MM.1S (cell line): Measurements from ENCODE around the gene DCANP1.

Source experiments
- DNase-seq: peaks from one replicate; pipeline ENCODE4 v3.0.0-alpha.2; 2015
- H2AFZ ChIP-seq: fragments of 300-600 bp; sonication (generic); 2 replicates; pipeline ENCODE4 v1.6.0; 2016; ENCODE audit warnings: antibody characterized with exemption, low read length
- H3F3A ChIP-seq: fragments of 300-600 bp; sonication (generic); 2 replicates; pipeline ENCODE4 v1.6.1; 2016; ENCODE audit warnings: mild to moderate bottlenecking, antibody characterized with exemption, low read length, moderate library complexity, mixed read lengths; ENCODE audit not compliant: insufficient read depth
- H3K27ac ChIP-seq: fragments of 300-600 bp; sonication (generic); 2 replicates; pipeline ENCODE4 v1.5.1; 2016; ENCODE audit warnings: mild to moderate bottlenecking, low read length
- H3K27me3 ChIP-seq: fragments of 300-600 bp; sonication (generic); replicated peaks from 2 replicates; pipeline ENCODE4 v1.6.0; 2016; ENCODE audit warnings: low read length; ENCODE audit not compliant: insufficient read depth
- H3K36me3 ChIP-seq: fragments of 300-600 bp; sonication (generic); replicated peaks from 2 replicates; pipeline ENCODE4 v1.6.1; 2016; ENCODE audit warnings: mild to moderate bottlenecking, low read length, mixed read lengths; ENCODE audit not compliant: insufficient read depth
- H3K4me1 ChIP-seq: fragments of 300-600 bp; sonication (generic); 2 replicates; pipeline ENCODE4 v1.6.1; 2016; ENCODE audit warnings: low read length, mixed read lengths
- H3K4me2 ChIP-seq: fragments of 300-600 bp; sonication (generic); 2 replicates; pipeline ENCODE4 v1.6.0; 2016; ENCODE audit warnings: low read depth, low read length
- H3K4me3 ChIP-seq: fragments of 300-600 bp; sonication (generic); 2 replicates; pipeline ENCODE4 v1.5.1; 2016; ENCODE audit warnings: low read length, mixed read lengths
- H3K79me2 ChIP-seq: fragments of 300-600 bp; sonication (generic); 2 replicates; pipeline ENCODE4 v1.6.1; 2016; ENCODE audit warnings: mixed run types, low read length, mixed read lengths
- H3K9ac ChIP-seq: fragments of 300-600 bp; sonication (generic); 2 replicates; pipeline ENCODE4 v1.6.1; 2016; ENCODE audit warnings: low read length, mixed read lengths
- H3K9me2 ChIP-seq: fragments of 300-600 bp; sonication (generic); replicated peaks from 2 replicates; pipeline ENCODE4 v1.6.1; 2016; ENCODE audit warnings: mild to moderate bottlenecking, low read length, mixed read lengths; ENCODE audit not compliant: insufficient read depth
- H3K9me3 ChIP-seq: fragments of 300-600 bp; sonication (generic); replicated peaks from 2 replicates; pipeline ENCODE4 v1.6.1; 2016; ENCODE audit warnings: mild to moderate bottlenecking, low read length, mixed read lengths; ENCODE audit not compliant: insufficient read depth
- H4K20me1 ChIP-seq: fragments of 300-600 bp; sonication (generic); 2 replicates; pipeline ENCODE4 v1.6.1; 2016; ENCODE audit warnings: mild to moderate bottlenecking, low read length, moderate library complexity, mixed read lengths; ENCODE audit not compliant: insufficient read depth
- EZH2 ChIP-seq: fragments of 300-600 bp; sonication (generic); optimal IDR thresholded peaks from 2 replicates; pipeline ENCODE3; 2017; ENCODE audit warnings: low read depth, mild to moderate bottlenecking, antibody characterized with exemption, low read length, mixed read lengths
- EZH2phosphoT487 ChIP-seq: fragments of 300-600 bp; sonication (generic); IDR thresholded peaks from 2 replicates; pipeline ENCODE4 v1.6.1; 2018; ENCODE audit warnings: antibody characterized with exemption, low read length
- TF ChIP-seq, protein P1 (sequence below): fragments of 300-600 bp; sonication (generic); IDR thresholded peaks from 2 replicates; pipeline ENCODE4 v1.5.1; 2016; ENCODE audit warnings: antibody characterized with exemption, low read length, mixed read lengths

The DCANP1 gene

DNA sequence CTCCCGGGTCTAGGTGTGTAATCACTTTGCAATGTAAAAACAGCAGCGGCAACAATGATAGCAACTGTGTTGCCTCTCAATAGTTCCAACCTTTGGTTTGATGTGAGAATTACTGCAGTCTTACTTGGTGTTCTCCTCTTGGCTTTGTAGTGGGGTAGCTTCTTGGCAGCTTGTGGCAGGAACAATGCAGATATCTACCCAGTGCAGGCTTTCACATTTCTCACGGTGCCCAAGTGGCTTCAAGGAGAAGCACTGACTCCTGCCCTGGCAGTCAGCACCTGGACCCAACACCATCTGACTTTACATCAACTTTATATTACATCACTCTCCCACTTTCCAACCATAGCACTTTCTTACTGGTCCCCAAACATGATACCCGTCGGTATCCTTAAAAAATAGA is 33.4 kb upstream of the DCANP1 start:
- Histone ChIP-seq H3K27ac (no peak overlapping the region), H3K27me3 (no peaks in the 10 kb centered on the region), H3K79me2 (no peaks in the 10 kb centered on the region), H4K20me1 (no peaks in the 10 kb centered on the region), H3K4me2 (no peak overlapping the region), H2AFZ (no peak overlapping the region), H3K4me3 (no peak overlapping the region), H3K4me1 (no peaks in the 10 kb centered on the region), H3K9ac (no peak overlapping the region), H3K9me2 (no peaks in the 10 kb centered on the region), H3K36me3 (no peaks in the 10 kb centered on the region), H3F3A (no peaks in the 10 kb centered on the region), H3K9me3 (no peaks in the 10 kb centered on the region)
- TF ChIP-seq EZH2 (no peak), EZH2phosphoT487 (no peak)
- TF ChIP-seq, protein P1, sequence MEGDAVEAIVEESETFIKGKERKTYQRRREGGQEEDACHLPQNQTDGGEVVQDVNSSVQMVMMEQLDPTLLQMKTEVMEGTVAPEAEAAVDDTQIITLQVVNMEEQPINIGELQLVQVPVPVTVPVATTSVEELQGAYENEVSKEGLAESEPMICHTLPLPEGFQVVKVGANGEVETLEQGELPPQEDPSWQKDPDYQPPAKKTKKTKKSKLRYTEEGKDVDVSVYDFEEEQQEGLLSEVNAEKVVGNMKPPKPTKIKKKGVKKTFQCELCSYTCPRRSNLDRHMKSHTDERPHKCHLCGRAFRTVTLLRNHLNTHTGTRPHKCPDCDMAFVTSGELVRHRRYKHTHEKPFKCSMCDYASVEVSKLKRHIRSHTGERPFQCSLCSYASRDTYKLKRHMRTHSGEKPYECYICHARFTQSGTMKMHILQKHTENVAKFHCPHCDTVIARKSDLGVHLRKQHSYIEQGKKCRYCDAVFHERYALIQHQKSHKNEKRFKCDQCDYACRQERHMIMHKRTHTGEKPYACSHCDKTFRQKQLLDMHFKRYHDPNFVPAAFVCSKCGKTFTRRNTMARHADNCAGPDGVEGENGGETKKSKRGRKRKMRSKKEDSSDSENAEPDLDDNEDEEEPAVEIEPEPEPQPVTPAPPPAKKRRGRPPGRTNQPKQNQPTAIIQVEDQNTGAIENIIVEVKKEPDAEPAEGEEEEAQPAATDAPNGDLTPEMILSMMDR = no peak
- no peak for DNase-seq

GRCh38 chr5:135478938-135479337 is 31.8 kb upstream of the DCANP1 start:
- Histone ChIP-seq H3K27me3 (no peaks in the 10 kb centered on the region), H3K36me3 (no peaks in the 10 kb centered on the region), H2AFZ (no peak overlapping the region), H3K9me3 (no peaks in the 10 kb centered on the region), H3F3A (no peaks in the 10 kb centered on the region), H3K4me1 (no peaks in the 10 kb centered on the region), H3K4me2 (no peak overlapping the region), H3K9ac (no peak overlapping the region), H3K4me3 (no peak overlapping the region), H3K27ac (no peak overlapping the region), H3K9me2 (no peaks in the 10 kb centered on the region), H4K20me1 (no peaks in the 10 kb centered on the region), H3K79me2 (no peaks in the 10 kb centered on the region)
- no peak for DNase-seq
- TF ChIP-seq EZH2phosphoT487 (no peak), EZH2 (no peak)
- TF ChIP-seq, protein P1 = no peak

DNA sequence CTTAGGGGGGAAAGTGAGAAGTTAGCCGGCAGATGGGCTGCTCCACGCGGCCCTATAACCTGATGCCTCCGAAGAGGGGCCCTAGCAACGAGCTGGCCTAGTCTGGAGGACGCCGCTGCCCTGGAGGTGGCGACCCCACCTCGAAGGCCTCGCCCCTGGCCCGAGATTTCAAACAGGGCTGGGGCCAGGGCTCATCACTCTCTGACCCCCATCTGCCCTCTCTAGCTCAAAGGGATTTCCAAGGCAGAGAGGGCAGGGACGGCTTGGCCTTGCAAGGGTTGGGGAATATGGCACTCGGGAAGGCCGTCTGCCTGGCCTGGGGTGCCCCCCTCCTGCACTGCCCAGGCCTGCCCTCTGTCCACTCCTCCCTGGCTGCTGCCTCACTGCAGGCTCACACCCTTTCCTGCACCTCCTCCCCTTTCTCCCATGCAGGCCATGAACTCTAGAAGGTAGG is 30.5 kb upstream of the DCANP1 start:
- H3K27me3 ChIP-seq = no peaks in the 10 kb centered on the region
- H2AFZ ChIP-seq = no peak overlapping the region
- no peaks in the 10 kb centered on the region for H3K36me3 ChIP-seq
- no peak overlapping the region for H3K4me2 ChIP-seq
- DNase-seq = no peak
- no peak overlapping the region for H3K4me3 ChIP-seq
- no peaks in the 10 kb centered on the region for H3K9me2 ChIP-seq
- H4K20me1 ChIP-seq = no peaks in the 10 kb centered on the region
- H3K4me1 ChIP-seq = no peaks in the 10 kb centered on the region
- H3K79me2 ChIP-seq = no peaks in the 10 kb centered on the region
- no peak overlapping the region for H3K27ac ChIP-seq
- TF ChIP-seq EZH2phosphoT487 (no peak), EZH2 (no peak)
- TF ChIP-seq, protein P1 = no peak
- H3F3A ChIP-seq = no peaks in the 10 kb centered on the region
- H3K9ac ChIP-seq = no peak overlapping the region
- no peaks in the 10 kb centered on the region for H3K9me3 ChIP-seq
